Measurements from ENCODE around the gene MFAP2.

DNA sequence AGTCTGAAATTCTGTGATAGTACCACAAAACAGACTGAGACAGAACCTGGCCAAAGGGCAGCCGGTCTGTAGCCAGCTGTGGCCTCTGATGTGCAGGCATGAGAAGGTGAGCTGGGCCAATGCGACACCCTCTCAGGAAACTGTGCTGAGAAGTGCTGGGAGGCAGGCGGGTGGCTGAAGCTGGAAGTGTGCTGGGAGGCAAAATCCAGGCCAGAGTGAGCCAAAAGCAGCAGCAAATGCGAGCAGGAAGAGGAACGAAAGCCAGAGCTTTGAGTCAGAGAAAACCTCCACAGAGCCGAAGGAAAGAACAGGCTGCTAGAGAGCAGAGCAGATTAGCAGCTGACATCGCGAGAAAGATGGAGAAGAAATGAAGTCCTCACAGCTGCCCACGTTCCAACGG, 41.5 kb upstream of the MFAP2 start:
- TF ChIP-seq, protein P1, sequence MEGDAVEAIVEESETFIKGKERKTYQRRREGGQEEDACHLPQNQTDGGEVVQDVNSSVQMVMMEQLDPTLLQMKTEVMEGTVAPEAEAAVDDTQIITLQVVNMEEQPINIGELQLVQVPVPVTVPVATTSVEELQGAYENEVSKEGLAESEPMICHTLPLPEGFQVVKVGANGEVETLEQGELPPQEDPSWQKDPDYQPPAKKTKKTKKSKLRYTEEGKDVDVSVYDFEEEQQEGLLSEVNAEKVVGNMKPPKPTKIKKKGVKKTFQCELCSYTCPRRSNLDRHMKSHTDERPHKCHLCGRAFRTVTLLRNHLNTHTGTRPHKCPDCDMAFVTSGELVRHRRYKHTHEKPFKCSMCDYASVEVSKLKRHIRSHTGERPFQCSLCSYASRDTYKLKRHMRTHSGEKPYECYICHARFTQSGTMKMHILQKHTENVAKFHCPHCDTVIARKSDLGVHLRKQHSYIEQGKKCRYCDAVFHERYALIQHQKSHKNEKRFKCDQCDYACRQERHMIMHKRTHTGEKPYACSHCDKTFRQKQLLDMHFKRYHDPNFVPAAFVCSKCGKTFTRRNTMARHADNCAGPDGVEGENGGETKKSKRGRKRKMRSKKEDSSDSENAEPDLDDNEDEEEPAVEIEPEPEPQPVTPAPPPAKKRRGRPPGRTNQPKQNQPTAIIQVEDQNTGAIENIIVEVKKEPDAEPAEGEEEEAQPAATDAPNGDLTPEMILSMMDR (conservative IDR thresholded peaks at IDR 0.05; ENCODE audit: low read depth, low read length) = no peak
- TF ChIP-seq EZH2 (IDR thresholded peaks at IDR 0.05; ENCODE audit: borderline replicate concordance, low read depth, low read length, poor library complexity, severe bottlenecking) = no peak

All from A673 (cell line).